Loucy (cell line): ENCODE results near the gene CRADD.

ENCODE experiments used
- CTCF ChIP-seq: fragments of 200-600 bp; sonication (generic); conservative IDR thresholded peaks from 2 replicates; pipeline ENCODE4 v1.5.1; 2014; ENCODE audit warnings: mild to moderate bottlenecking, antibody characterized with exemption, low read length
- EZH2phosphoT487 ChIP-seq: fragments of 200-600 bp; IDR thresholded peaks from 2 replicates; pipeline ENCODE4 v1.6.1; 2018; ENCODE audit warnings: antibody characterized with exemption, mild to moderate bottlenecking, moderate library complexity, borderline replicate concordance

- TF ChIP-seq CTCF (no peak), EZH2phosphoT487 (no peak)
These were observed 8.2 kb upstream of the CRADD start for GRCh38 chr12:93668919-93669418.
